Trophoblast cell (in vitro differentiated cells and primary cell): ENCODE measurements around the gene GLIS1.

Experiments
- DNase-seq, 2 donors: peaks; one replicate each; pipeline ENCODE4 v3.0.0-alpha.2; 2016
- H2AFZ ChIP-seq: 2 replicates; pipeline ENCODE4 v1.6.1; 2013; ENCODE audit warnings: low read length, moderate library complexity, mild to moderate bottlenecking; ENCODE audit not compliant: insufficient read depth, poor library complexity
- H2AK5ac ChIP-seq: 2 replicates; pipeline ENCODE4 v1.6.1; 2013; ENCODE audit warnings: mild to moderate bottlenecking, low read length
- H2BK120ac ChIP-seq: 2 replicates; pipeline ENCODE4 v1.6.1; 2013; ENCODE audit warnings: low read length, mild to moderate bottlenecking, moderate library complexity; ENCODE audit not compliant: insufficient read depth, poor library complexity
- H2BK12ac ChIP-seq: 2 replicates; pipeline ENCODE4 v1.6.1; 2013; ENCODE audit warnings: mild to moderate bottlenecking, low read length, moderate library complexity
- H2BK5ac ChIP-seq: 2 replicates; pipeline ENCODE4 v1.6.1; 2013; ENCODE audit warnings: low read length, low read depth, moderate library complexity, mild to moderate bottlenecking; ENCODE audit not compliant: poor library complexity
- H3K14ac ChIP-seq: 2 replicates; pipeline ENCODE4 v1.6.1; 2013; ENCODE audit warnings: mild to moderate bottlenecking, low read length
- H3K18ac ChIP-seq: 2 replicates; pipeline ENCODE4 v1.6.1; 2013; ENCODE audit warnings: mild to moderate bottlenecking, low read length
- H3K23ac ChIP-seq: 2 replicates; pipeline ENCODE4 v1.6.1; 2013; ENCODE audit warnings: low read length
- H3K27ac ChIP-seq: 2 replicates; pipeline ENCODE4 v1.5.1; 2013; ENCODE audit warnings: low read depth, mild to moderate bottlenecking, inconsistent platforms, low read length, moderate library complexity
- H3K27me3 ChIP-seq: 2 replicates; pipeline ENCODE4 v1.6.1; 2013; ENCODE audit warnings: inconsistent platforms, mild to moderate bottlenecking, low read length, moderate library complexity; ENCODE audit not compliant: insufficient read depth
- H3K36me3 ChIP-seq, 2 experiments: 1 replicate in 1 of 2; 2 replicates in 1 of 2; pipeline ENCODE4 v1.6.1; 2013; ENCODE audit warnings: low read length in 2 of 2, mild to moderate bottlenecking in 2 of 2, moderate library complexity in 1 of 2; ENCODE audit not compliant: insufficient read depth in 2 of 2, control insufficient read depth in 1 of 2
- H3K4ac ChIP-seq: 2 replicates; pipeline ENCODE4 v1.6.1; 2013; ENCODE audit warnings: low read depth, mild to moderate bottlenecking, low read length, moderate library complexity
- H3K4me1 ChIP-seq, 2 experiments: 1 replicate in 1 of 2; 2 replicates in 1 of 2; pipeline ENCODE4 v1.6.1; 2013; ENCODE audit warnings: low read length in 2 of 2, mild to moderate bottlenecking in 2 of 2, moderate library complexity in 1 of 2; ENCODE audit not compliant: insufficient read depth in 2 of 2, control insufficient read depth in 1 of 2
- H3K4me2 ChIP-seq: 2 replicates; pipeline ENCODE4 v1.6.1; 2013; ENCODE audit warnings: inconsistent platforms, mild to moderate bottlenecking, low read length, moderate library complexity
- H3K4me3 ChIP-seq: 2 replicates; pipeline ENCODE4 v1.5.1; 2013; ENCODE audit warnings: mild to moderate bottlenecking, low read depth, low read length, inconsistent platforms
- H3K79me1 ChIP-seq: one replicate; pipeline ENCODE4 v1.6.1; 2013; ENCODE audit warnings: low read length
- H3K79me2 ChIP-seq: 2 replicates; pipeline ENCODE4 v1.6.1; 2013; ENCODE audit warnings: low read length, mild to moderate bottlenecking; ENCODE audit not compliant: control insufficient read depth, insufficient read depth, poor library complexity
- H3K9ac ChIP-seq: 2 replicates; pipeline ENCODE4 v1.6.1; 2013; ENCODE audit warnings: mild to moderate bottlenecking, low read length
- H3K9me3 ChIP-seq: 2 replicates; pipeline ENCODE4 v1.6.1; 2013; ENCODE audit warnings: low read depth, mild to moderate bottlenecking, control low read depth, inconsistent platforms, low read length; ENCODE audit not compliant: insufficient read depth
- H4K12ac ChIP-seq: 2 replicates; pipeline ENCODE4 v1.6.1; 2013; ENCODE audit warnings: low read depth, mild to moderate bottlenecking, low read length, moderate library complexity
- H4K8ac ChIP-seq: 2 replicates; pipeline ENCODE4 v1.6.1; 2013; ENCODE audit warnings: low read depth, mild to moderate bottlenecking, low read length, moderate library complexity
- H4K91ac ChIP-seq: one replicate; pipeline ENCODE4 v1.6.1; 2013; ENCODE audit warnings: low read depth, mild to moderate bottlenecking, low read length, moderate library complexity
- WGBS: extraction: QIAGEN DNeasy Blood & Tissue Kit; methylation state at CpG from one replicate; pipeline ENCODE4 v1.1.7; 2013; ENCODE audit warnings: missing lambda C conversion rate; ENCODE audit not compliant: insufficient read length, insufficient coverage; ENCODE audit errors: extremely low coverage; 5-methylcytosine and 5-hydroxymethylcytosine counted together

The GLIS1 gene

DNA sequence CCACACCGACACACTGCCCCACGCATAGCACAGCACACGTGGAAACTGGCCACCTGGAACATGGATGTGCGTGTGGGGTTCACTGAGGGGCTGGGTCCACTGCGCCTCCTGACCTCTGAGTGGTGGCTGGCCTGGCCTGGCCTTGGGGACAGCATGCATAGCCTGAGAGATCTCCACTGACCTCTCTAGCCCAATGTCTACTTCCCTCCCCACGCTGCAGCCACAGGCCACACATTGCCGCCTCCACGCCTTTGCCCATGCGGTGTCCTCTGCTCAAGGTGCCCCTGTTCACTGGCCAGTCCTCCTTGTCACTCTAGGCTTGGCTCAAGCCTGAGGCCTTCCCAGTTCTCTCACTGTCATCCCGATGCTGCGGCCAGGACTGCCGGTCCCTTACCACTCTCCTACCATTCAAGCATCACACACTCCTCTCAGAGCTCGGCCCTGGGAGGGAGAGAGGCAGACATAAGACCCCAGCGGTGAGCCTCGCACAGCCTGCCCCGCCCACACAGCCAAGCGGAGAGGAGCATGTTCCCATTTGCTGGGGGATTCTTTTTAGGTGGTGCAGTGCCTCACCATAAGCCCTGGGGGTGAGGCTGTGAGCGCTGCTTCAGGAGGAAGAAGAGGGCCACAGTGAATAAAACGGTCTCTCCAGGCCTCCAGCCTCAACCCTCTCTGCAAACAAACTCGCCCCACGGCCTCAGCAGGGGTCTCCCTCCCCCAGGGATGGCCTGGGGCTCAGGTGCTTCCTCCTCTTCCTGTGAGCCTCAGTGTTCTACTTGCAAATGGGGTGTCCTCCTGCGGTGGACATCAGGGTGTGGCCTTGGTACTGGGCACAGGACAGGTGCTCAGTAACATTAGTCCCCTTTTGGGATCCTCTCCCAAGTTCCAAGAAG, 199.0 kb downstream of the GLIS1 start:
- H3K18ac ChIP-seq = no peak overlapping the region
- H3K4me3 ChIP-seq = no peak overlapping the region
- WGBS = no CpG with 5 or more reads among the region's 22 CpGs
- no peak overlapping the region for H4K12ac ChIP-seq
- no peak for DNase-seq
- H2BK120ac ChIP-seq = no peak overlapping the region
- H2AK5ac ChIP-seq = no peak overlapping the region
- H4K91ac ChIP-seq = no peak overlapping the region
- no peak overlapping the region for H4K8ac ChIP-seq
- H2BK5ac ChIP-seq = no peak overlapping the region
- no peak overlapping the region for H3K9ac ChIP-seq
- H3K27me3 ChIP-seq = no peaks in the 10 kb centered on the region
- H3K4ac ChIP-seq = no peak overlapping the region
- no peaks in the 10 kb centered on the region for H3K79me1 ChIP-seq
- peaks cover 2% of the 10 kb centered on the region for H3K9me3 ChIP-seq
- no peaks in the 10 kb centered on the region for H3K36me3 ChIP-seq
- H3K4me2 ChIP-seq = no peak overlapping the region
- H2BK12ac ChIP-seq = no peak overlapping the region
- no peak overlapping the region for H3K23ac ChIP-seq
- H3K4me1 ChIP-seq = peaks cover 3 to 10% of the 10 kb centered on the region in 2 experiments
- H3K14ac ChIP-seq = no peak overlapping the region
- no peak overlapping the region for H2AFZ ChIP-seq
- H3K27ac ChIP-seq = no peak overlapping the region
- H3K79me2 ChIP-seq = no peaks in the 10 kb centered on the region

DNA sequence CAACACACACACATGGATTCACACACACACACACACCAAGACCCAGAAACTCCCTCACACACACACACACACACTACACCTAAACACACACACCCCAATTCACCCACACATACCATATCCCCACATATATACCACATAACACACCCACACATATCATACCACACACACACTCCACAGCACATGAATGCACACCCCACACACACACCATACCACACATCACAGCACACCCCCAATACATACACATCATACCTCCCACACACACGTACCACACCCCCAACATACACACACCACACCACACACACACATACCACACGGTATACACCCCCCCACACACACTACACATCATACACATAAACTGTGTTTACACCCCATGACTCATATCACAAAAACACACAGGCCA, 199.7 kb downstream of the GLIS1 start:
- no peak for DNase-seq
- Histone ChIP-seq H3K4me3 (no peak overlapping the region), H4K91ac (no peak overlapping the region), H3K4me1 (peaks cover 3 to 10% of the 10 kb centered on the region in 2 experiments), H3K4me2 (no peak overlapping the region), H3K14ac (no peak overlapping the region), H4K12ac (no peak overlapping the region), H2AK5ac (no peak overlapping the region), H4K8ac (no peak overlapping the region), H3K9me3 (peaks cover 2% of the 10 kb centered on the region), H2BK120ac (no peak overlapping the region), H3K36me3 (no peaks in the 10 kb centered on the region), H3K79me1 (no peaks in the 10 kb centered on the region), H3K27me3 (no peaks in the 10 kb centered on the region), H3K23ac (no peak overlapping the region), H2AFZ (no peak overlapping the region), H3K18ac (no peak overlapping the region), H3K27ac (no peak overlapping the region), H3K4ac (no peak overlapping the region), H2BK5ac (no peak overlapping the region), H2BK12ac (no peak overlapping the region), H3K9ac (no peak overlapping the region), H3K79me2 (no peaks in the 10 kb centered on the region)
- WGBS = 100% methylated on average over 2 of the region's 2 CpGs

DNA sequence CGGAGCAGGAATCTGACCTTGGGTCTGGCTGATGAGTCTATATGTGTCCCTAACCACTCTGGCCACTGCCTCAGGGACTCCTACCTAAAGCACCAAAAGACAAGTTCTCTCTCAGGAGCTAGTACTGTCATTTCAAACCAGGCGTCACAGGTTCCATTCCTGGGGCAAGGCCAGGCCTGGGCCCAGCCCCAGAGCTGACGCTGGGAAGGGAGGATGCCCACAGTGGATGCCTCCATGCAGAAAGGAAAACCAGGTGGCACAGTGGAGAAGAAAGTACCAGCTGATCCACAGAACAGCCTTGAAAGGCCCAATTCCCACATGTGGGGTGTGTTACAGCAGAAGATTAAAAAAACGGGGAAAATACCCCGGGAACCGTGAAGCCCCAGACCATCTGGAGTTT, 202.4 kb downstream of the GLIS1 start:
- Histone ChIP-seq H3K4ac (no peak overlapping the region), H2AK5ac (no peak overlapping the region), H3K9me3 (peaks cover 2% of the 10 kb centered on the region), H3K18ac (no peak overlapping the region), H3K27me3 (no peaks in the 10 kb centered on the region), H3K79me1 (no peaks in the 10 kb centered on the region), H3K14ac (no peak overlapping the region), H3K4me3 (no peak overlapping the region), H3K36me3 (no peaks in the 10 kb centered on the region), H2BK5ac (no peak overlapping the region), H2BK120ac (no peak overlapping the region), H4K91ac (no peak overlapping the region), H3K23ac (no peak overlapping the region), H4K12ac (no peak overlapping the region), H3K27ac (no peak overlapping the region), H2AFZ (no peak overlapping the region), H4K8ac (no peak overlapping the region), H3K79me2 (no peaks in the 10 kb centered on the region), H3K4me2 (no peak overlapping the region), H3K9ac (no peak overlapping the region), H3K4me1 (peaks cover 3 to 10% of the 10 kb centered on the region in 2 experiments), H2BK12ac (no peak overlapping the region)
- no peak for DNase-seq
- no CpG with 5 or more reads among the region's 6 CpGs for WGBS

DNA sequence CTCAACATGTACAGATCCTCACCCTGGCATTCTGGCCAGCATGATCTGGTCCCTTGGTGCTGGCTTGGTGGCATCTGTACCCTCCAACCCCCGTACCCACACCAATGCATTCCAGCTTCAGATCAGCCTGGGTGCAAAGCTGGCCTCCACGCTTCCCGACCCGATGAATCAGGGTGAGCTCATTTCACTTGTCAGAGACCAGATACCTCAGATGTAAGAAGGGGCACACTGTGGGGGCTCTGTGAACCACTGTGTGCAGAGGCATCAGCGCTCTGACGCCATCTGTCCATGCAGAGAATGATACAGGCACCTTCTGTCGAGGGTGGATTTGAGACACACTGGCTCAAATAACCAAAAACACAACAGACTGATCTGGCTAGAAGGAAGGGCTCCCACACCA, 203.1 kb downstream of the GLIS1 start:
- Histone ChIP-seq H3K9ac (no peak overlapping the region), H3K4me3 (no peak overlapping the region), H2BK120ac (no peak overlapping the region), H4K8ac (no peak overlapping the region), H2AFZ (no peak overlapping the region), H3K18ac (no peak overlapping the region), H3K4me1 (peaks cover 3 to 8% of the 10 kb centered on the region in 2 experiments), H2AK5ac (no peak overlapping the region), H2BK5ac (no peak overlapping the region), H3K14ac (no peak overlapping the region), H3K4ac (no peak overlapping the region), H4K12ac (no peak overlapping the region), H3K4me2 (no peak overlapping the region), H2BK12ac (no peak overlapping the region), H3K27me3 (no peaks in the 10 kb centered on the region), H3K9me3 (no peaks in the 10 kb centered on the region), H4K91ac (no peak overlapping the region), H3K79me2 (no peaks in the 10 kb centered on the region), H3K36me3 (no peaks in the 10 kb centered on the region), H3K79me1 (no peaks in the 10 kb centered on the region), H3K23ac (no peak overlapping the region), H3K27ac (no peak overlapping the region)
- WGBS = no CpG with 5 or more reads among the region's 7 CpGs
- DNase-seq = no peak
